Fibroblast of pulmonary artery (primary cell): ENCODE data around the gene PTPRF.

Source experiments
- DNase-seq: peaks from one replicate; pipeline ENCODE4 v3.0.0-alpha.2; 2010; ENCODE audit warnings: low read depth
- H3K4me3 ChIP-seq: replicated peaks from 2 replicates; pipeline ENCODE4 v1.5.1; 2011; ENCODE audit warnings: low read depth, mild to moderate bottlenecking, control low read depth, low read length, moderate library complexity
- TF ChIP-seq, protein P1 (sequence below): IDR thresholded peaks from 2 replicates; pipeline ENCODE4 v1.5.1; 2011; ENCODE audit warnings: mild to moderate bottlenecking, control low read depth, low read length, inconsistent platforms; ENCODE audit errors: missing control alignments

The PTPRF gene

DNA sequence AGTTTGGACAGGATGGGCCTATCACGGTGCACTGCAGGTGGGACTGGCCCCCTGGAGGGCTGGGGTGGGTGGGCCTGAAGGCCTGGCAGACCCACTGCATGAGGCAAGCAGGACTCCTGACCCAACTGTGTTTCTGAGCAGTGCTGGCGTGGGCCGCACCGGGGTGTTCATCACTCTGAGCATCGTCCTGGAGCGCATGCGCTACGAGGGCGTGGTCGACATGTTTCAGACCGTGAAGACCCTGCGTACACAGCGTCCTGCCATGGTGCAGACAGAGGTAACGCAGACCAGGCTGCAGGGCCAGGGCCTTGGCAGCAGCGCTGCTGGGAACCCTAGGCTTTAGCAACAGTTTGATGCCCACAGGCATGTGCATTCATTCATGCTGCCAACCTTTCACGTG lies 90.3 kb downstream of the PTPRF start:
- no peak overlapping the region for H3K4me3 ChIP-seq
- TF ChIP-seq, protein P1, sequence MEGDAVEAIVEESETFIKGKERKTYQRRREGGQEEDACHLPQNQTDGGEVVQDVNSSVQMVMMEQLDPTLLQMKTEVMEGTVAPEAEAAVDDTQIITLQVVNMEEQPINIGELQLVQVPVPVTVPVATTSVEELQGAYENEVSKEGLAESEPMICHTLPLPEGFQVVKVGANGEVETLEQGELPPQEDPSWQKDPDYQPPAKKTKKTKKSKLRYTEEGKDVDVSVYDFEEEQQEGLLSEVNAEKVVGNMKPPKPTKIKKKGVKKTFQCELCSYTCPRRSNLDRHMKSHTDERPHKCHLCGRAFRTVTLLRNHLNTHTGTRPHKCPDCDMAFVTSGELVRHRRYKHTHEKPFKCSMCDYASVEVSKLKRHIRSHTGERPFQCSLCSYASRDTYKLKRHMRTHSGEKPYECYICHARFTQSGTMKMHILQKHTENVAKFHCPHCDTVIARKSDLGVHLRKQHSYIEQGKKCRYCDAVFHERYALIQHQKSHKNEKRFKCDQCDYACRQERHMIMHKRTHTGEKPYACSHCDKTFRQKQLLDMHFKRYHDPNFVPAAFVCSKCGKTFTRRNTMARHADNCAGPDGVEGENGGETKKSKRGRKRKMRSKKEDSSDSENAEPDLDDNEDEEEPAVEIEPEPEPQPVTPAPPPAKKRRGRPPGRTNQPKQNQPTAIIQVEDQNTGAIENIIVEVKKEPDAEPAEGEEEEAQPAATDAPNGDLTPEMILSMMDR = no peak
- DNase-seq = no peak

DNA sequence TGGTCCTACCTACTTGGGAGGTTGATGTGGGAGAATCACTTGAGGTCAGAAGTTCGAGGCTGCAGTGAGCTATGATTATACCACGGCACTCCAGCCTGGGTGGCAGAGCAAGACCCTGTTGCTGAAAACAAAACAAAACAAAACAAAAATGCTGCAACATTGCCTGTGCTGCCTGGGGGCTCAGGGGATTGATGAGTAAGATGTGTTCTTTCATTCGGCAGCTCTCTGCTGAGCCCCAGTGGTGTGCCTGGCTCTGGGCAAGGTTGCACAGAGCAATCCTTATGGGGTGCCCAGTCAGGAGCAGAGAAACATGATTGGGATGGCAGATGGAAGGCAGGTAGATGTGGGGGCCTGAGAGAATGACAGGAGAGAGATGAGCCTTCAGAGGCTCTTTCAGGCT lies 90.7 kb downstream of the PTPRF start:
- H3K4me3 ChIP-seq = no peak overlapping the region
- TF ChIP-seq, protein P1 = no peak
- no peak for DNase-seq

DNA sequence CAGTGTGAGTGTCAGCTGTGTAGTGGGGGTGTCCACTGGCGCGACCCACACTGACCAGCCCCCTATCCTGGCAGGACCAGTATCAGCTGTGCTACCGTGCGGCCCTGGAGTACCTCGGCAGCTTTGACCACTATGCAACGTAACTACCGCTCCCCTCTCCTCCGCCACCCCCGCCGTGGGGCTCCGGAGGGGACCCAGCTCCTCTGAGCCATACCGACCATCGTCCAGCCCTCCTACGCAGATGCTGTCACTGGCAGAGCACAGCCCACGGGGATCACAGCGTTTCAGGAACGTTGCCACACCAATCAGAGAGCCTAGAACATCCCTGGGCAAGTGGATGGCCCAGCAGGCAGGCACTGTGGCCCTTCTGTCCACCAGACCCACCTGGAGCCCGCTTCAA lies 91.2 kb downstream of the PTPRF start:
- DNase-seq = no peak
- TF ChIP-seq, protein P1 = no peak
- no peak overlapping the region for H3K4me3 ChIP-seq

DNA sequence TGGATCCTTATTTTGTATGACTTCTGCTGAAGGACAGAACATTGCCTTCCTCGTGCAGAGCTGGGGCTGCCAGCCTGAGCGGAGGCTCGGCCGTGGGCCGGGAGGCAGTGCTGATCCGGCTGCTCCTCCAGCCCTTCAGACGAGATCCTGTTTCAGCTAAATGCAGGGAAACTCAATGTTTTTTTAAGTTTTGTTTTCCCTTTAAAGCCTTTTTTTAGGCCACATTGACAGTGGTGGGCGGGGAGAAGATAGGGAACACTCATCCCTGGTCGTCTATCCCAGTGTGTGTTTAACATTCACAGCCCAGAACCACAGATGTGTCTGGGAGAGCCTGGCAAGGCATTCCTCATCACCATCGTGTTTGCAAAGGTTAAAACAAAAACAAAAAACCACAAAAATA lies 91.8 kb downstream of the PTPRF start:
- DNase-seq = no peak
- TF ChIP-seq, protein P1 = no peak
- H3K4me3 ChIP-seq = no peak overlapping the region

DNA sequence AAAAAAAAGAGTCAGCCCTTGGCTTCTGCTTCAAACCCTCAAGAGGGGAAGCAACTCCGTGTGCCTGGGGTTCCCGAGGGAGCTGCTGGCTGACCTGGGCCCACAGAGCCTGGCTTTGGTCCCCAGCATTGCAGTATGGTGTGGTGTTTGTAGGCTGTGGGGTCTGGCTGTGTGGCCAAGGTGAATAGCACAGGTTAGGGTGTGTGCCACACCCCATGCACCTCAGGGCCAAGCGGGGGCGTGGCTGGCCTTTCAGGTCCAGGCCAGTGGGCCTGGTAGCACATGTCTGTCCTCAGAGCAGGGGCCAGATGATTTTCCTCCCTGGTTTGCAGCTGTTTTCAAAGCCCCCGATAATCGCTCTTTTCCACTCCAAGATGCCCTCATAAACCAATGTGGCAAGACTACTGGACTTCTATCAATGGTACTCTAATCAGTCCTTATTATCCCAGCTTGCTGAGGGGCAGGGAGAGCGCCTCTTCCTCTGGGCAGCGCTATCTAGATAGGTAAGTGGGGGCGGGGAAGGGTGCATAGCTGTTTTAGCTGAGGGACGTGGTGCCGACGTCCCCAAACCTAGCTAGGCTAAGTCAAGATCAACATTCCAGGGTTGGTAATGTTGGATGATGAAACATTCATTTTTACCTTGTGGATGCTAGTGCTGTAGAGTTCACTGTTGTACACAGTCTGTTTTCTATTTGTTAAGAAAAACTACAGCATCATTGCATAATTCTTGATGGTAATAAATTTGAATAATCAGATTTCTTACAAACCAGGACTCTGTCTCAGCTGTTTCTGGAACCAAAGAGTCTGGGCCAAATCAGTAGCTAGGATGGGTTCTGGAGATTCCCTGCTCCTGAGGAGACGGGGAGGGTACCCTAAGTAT lies 92.5 kb downstream of the PTPRF start:
- no peak for DNase-seq
- H3K4me3 ChIP-seq = no peak overlapping the region
- TF ChIP-seq, protein P1 = no peak

DNA sequence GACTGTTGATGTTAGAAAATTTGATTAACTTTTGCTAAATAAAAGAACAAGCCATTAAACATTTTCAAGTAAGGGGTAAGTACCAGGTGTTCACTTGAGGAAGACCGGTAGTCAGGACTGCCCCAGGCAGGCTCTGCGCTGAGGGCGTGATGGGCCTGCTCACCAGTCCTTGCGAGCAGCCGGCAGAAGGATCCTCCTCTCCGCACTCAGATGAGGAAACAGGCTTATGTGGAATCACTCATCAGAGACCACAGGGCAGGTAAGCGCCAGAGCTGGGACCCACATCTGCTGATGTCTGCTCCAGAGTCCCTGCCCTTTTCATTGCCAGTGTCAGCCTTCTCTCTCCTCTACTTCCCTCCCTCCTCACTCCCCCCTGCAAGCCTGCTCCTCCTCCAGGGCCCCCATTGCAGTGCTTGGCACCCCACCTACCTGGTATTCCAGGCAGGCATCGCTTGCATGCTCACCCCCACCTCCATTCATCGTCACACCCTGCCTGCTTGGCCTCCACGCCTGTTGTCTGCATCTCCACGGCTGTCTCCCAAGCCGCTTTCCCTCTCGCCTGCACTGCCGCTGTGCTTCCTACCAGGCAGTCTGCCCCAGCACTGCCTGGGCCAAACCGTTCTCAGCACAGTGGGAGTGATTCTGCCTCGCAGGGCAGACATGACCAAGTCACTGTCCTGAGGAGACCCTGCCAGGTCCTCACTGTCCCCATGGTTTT lies 94.5 kb downstream of the PTPRF start:
- no peak for DNase-seq
- TF ChIP-seq, protein P1 = no peak
- no peak overlapping the region for H3K4me3 ChIP-seq
